Suprapubic skin (tissue), 3 donors: Measurements from ENCODE around the gene OR13A1.

Experiments
- EP300 ChIP-seq: sonication (generic); formaldehyde crosslinking; IDR thresholded peaks from one replicate; pipeline ENCODE4 v1.6.1; 2017; ENCODE audit warnings: antibody characterized with exemption
- POLR2A ChIP-seq, 2 donors: fragments of 450-650 bp; IDR thresholded peaks; one replicate each; pipeline ENCODE4 v1.6.1; 2017; ENCODE audit warnings: antibody characterized with exemption in 2 of 2, mild to moderate bottlenecking in 2 of 2, moderate library complexity in 2 of 2
- TF ChIP-seq, protein P1 (sequence below), 2 donors: fragments of 200-600 bp in 1 of 2; fragments of 450-650 bp in 1 of 2; sonication (generic) in 1 of 2; IDR thresholded peaks; one replicate each; pipeline ENCODE4 v1.5.1; 2016 to 2019; ENCODE audit warnings: antibody characterized with exemption in 2 of 2, mild to moderate bottlenecking in 1 of 2, moderate library complexity in 1 of 2

DNA sequence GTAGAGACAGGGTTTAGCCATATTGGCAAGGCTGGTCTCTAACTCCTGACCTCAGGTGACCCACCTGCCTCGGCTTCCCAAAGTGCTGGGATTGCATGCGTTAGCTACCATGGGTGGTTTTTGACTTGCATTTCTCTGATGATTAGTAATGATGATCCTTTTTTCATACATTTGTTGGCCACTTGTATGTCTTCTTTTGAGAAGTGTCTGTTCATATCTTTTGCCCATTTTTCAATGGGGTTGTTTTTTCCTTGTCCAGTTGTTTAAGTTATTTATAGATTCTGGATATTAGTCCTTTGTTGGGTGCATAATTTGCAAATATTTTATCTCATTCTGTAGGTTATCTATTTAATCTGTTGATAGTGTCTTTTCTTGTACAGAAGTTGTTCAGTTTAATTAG, 4.3 kb upstream of the OR13A1 start:
- TF ChIP-seq, protein P1, sequence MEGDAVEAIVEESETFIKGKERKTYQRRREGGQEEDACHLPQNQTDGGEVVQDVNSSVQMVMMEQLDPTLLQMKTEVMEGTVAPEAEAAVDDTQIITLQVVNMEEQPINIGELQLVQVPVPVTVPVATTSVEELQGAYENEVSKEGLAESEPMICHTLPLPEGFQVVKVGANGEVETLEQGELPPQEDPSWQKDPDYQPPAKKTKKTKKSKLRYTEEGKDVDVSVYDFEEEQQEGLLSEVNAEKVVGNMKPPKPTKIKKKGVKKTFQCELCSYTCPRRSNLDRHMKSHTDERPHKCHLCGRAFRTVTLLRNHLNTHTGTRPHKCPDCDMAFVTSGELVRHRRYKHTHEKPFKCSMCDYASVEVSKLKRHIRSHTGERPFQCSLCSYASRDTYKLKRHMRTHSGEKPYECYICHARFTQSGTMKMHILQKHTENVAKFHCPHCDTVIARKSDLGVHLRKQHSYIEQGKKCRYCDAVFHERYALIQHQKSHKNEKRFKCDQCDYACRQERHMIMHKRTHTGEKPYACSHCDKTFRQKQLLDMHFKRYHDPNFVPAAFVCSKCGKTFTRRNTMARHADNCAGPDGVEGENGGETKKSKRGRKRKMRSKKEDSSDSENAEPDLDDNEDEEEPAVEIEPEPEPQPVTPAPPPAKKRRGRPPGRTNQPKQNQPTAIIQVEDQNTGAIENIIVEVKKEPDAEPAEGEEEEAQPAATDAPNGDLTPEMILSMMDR (IDR thresholded peaks at IDR 0.05), result no peak
- TF ChIP-seq POLR2A (IDR thresholded peaks at IDR 0.05) (no peak), EP300 (no peak)
